ENCODE measurements around the gene COX19. TPM values are rescaled to one million over a fixed set of nuclear protein-coding genes. Genes with fewer than 3 reads are reported as not detected.

The COX19 gene
- total RNA-seq, 1 donor from 2014 or later: 2.1 TPM

- intact Hi-C loops (cut with DNase I): no loop called here
- Histone ChIP-seq H3K9me3 (no peaks in the 10 kb centered on the region), H3K27me3 (peaks cover 5% of the 10 kb centered on the region), H3K36me3 (peaks cover 30 to 49% of the 10 kb centered on the region in 2 donors), H3K4me1 (peaks cover 0 to 3% of the 10 kb centered on the region in 2 donors), H3K4me3 (no peak overlapping the region), H3K27ac (no peak overlapping the region)
- TF ChIP-seq, protein P1, sequence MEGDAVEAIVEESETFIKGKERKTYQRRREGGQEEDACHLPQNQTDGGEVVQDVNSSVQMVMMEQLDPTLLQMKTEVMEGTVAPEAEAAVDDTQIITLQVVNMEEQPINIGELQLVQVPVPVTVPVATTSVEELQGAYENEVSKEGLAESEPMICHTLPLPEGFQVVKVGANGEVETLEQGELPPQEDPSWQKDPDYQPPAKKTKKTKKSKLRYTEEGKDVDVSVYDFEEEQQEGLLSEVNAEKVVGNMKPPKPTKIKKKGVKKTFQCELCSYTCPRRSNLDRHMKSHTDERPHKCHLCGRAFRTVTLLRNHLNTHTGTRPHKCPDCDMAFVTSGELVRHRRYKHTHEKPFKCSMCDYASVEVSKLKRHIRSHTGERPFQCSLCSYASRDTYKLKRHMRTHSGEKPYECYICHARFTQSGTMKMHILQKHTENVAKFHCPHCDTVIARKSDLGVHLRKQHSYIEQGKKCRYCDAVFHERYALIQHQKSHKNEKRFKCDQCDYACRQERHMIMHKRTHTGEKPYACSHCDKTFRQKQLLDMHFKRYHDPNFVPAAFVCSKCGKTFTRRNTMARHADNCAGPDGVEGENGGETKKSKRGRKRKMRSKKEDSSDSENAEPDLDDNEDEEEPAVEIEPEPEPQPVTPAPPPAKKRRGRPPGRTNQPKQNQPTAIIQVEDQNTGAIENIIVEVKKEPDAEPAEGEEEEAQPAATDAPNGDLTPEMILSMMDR (IDR thresholded peaks at IDR 0.05): no peak
- DNase-seq (ENCODE audit: low spot score in 2 of 2): no peak
These were observed 20.2 kb upstream of the COX19 start for GRCh38 chr7:995571-995970.

DNA sequence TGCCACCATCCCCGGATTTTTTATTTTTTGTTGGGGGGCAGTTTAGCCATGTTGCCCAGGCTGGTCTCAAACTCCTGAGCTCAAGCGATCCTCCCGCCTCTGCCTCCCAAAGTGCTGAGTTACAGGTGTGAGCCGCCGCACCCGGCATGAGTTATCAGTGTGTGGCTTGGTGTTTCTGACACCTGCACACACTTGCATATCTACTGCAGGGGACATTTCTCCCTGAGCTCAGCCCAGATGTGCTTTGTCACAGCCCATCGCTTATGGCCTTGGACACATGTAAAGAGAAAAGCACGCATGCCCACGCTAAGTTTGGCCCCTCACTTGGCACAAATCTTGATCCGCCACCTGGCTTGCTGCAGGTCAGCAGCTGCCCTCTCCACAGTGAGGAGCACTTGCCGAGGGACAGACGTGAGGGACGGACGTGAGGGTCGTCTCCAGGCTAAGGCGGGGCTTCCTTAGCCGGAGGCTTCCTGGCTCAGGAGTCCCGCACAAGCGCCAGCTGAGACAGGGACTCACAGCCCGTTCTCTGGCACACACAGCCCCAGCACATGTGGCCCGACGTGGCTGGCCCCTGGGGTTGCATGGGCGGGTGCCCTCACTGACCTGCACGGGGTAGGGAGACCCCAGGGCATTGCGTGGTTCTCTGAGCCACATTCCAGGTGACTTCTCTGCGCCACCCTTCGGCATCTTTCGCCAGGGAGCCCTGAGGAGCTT, 19.4 kb upstream of the COX19 start:
- TF ChIP-seq, protein P1 (IDR thresholded peaks at IDR 0.05): no peak
- DNase-seq (ENCODE audit: low spot score in 2 of 2): no peak
- H3K27me3 ChIP-seq: peaks cover 8% of the 10 kb centered on the region
- H3K9me3 ChIP-seq: no peaks in the 10 kb centered on the region
- H3K36me3 ChIP-seq: peaks cover 25 to 41% of the 10 kb centered on the region in 2 donors
- no peak overlapping the region for H3K27ac ChIP-seq
- intact Hi-C loops (cut with DNase I): loop anchor here (5.0 kb wide), 1 partner anchor 183 kb away; no protein-coding TSS in a partner anchor
- H3K4me3 ChIP-seq: no peak overlapping the region
- H3K4me1 ChIP-seq: peaks cover 0 to 3% of the 10 kb centered on the region in 2 donors

DNA sequence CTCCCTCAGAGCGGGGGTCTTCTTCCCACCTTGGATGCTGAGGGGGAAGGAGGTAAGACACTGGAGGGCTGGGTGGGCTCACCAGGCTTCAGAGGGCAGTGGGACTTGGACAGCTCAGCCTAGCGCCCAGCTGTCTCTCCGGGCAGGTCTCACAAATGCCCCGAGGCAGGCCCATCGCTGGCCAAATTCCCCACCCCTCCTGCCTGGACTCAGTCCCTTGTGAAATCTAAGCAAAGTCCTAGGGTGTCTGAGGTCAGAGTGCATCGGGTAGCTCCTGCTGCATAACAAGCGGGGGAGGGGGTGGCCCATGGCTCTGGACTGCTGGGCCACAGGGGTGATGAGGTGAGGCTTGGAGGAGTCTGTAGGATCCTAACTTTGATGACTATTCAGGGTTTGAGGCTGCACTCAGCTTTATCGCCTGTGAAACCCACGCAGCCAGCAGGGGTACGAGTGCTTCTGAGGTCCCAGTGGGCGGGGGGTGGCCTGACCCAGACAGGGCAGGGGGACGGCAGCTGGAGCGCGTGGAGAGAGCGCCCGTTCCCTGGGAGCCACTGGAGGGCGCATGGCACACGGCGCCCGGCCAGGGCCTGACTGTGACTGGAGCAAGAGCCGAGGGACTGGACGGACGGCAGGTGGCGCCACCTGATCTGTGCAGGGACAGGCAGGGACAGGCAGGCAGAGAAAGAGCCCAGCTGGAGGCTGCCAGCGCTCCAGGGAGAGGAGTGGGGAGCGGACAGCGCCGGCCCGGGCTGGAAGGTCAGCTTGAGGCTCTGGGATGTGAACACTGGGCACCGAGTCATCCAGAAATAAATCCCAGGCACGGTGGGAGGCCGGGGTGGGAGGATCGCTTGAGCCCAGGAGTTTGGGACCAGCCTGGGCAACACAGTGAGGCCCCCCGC, 17.6 kb upstream of the COX19 start:
- peaks cover 0 to 3% of the 10 kb centered on the region in 2 donors for H3K4me1 ChIP-seq
- H3K9me3 ChIP-seq: no peaks in the 10 kb centered on the region
- intact Hi-C loops (cut with DNase I): loop anchor here (1.0 to 5.0 kb wide), 4 partner anchors 36 to 184 kb away; no protein-coding TSS in a partner anchor
- peak; percentile 81 to 97 for DNase-seq (ENCODE audit: low spot score in 2 of 2)
- peaks cover 16% of the 10 kb centered on the region for H3K27me3 ChIP-seq
- no peak overlapping the region for H3K4me3 ChIP-seq
- H3K27ac ChIP-seq: no peak overlapping the region
- H3K36me3 ChIP-seq: peaks cover 21 to 28% of the 10 kb centered on the region in 2 donors
- TF ChIP-seq, protein P1 (IDR thresholded peaks at IDR 0.05): peak; percentile 100

GRCh38 chr7:991729-992656, 16.6 kb upstream of the COX19 start:
- H3K36me3 ChIP-seq: peaks cover 14 to 18% of the 10 kb centered on the region in 2 donors
- no peak overlapping the region for H3K4me3 ChIP-seq
- TF ChIP-seq, protein P1 (IDR thresholded peaks at IDR 0.05): no peak
- peaks cover 16% of the 10 kb centered on the region for H3K27me3 ChIP-seq
- no peaks in the 10 kb centered on the region for H3K9me3 ChIP-seq
- H3K4me1 ChIP-seq: peaks cover 0 to 3% of the 10 kb centered on the region in 2 donors
- intact Hi-C loops (cut with DNase I): loop anchor here (2.0 to 5.0 kb wide), 3 partner anchors 37 to 185 kb away; no protein-coding TSS in a partner anchor
- no peak overlapping the region for H3K27ac ChIP-seq
- DNase-seq (ENCODE audit: low spot score in 2 of 2): no peak
